ENCODE results near the gene RPUSD4.

Gene RPUSD4

GRCh38 chr11:126154691-126155090 is 56.8 kb downstream of the RPUSD4 start:
- no peak for DNase-seq

DNA sequence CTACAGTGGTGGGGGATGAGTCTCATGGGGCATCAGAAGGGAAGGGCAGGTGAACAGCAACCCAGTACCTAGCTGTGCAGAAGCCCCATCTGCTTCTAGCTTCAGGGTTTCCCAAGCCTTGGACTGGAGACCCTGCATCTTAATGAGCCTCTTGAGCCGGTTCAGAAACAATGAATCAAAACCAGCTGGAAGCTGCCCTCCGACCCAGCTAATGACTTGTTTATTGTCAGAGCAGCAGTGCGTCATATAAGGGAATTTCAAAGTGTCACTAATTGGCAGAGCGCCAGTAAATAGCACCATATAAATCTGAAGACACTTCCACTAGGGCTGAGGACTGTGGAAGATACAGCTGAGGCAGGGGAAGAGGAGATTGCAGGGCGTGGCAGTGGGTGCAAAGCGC is 57.5 kb downstream of the RPUSD4 start:
- no peak for DNase-seq

DNA sequence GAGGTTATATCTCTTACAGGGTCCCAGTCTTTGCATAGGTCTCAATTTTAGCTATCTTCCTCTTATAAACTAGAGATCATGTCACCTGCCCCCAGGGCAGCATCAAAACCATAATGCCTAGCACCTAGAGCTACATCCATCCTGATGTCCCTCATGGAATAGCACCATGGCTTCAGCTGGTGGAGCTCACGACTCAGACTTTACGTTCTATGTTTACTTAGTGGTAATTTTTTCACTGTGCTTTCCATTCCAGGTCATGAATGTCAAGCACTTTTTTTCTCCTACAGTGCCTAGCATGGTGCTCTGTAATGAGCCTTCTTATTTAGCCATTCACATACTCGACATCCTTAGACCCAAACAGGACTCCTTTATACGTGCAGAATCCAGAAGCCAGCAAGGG is 58.4 kb downstream of the RPUSD4 start:
- DNase-seq, result no peak

DNA sequence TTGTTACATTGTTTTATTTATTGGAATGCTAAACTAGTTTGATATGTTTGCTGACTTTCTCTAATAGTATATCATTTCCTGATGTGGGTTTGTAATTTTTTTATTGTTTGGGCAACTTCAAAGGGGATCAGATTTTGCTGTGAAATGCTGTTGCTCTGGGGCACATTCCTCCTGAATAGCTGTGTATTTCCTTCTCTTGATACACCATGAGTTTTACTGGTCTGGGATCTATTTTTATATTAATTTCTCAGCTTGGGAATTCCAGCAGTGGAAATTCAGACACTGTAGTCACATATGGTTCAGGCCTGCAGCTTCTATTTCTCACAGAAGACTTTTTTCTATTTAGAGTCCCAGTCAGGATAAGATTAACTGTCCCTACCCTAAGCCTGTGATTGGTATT is 58.9 kb downstream of the RPUSD4 start:
- no peak for DNase-seq

- DNase-seq, result no peak
These were observed 59.3 kb downstream of the RPUSD4 start for GRCh38 chr11:126152152-126152551.

Measured in NCI-H2107 (cell line).